HepG2 (cell line): ENCODE results near the gene ZBTB20. TPM values are rescaled to one million over a fixed set of nuclear protein-coding genes. Genes with fewer than 3 reads are reported as not detected.

Source experiments
- ATAC-seq: fragments of 200-7000 bp; cut with Tn5 transposase; 3 replicates; pipeline ENCODE4 v1.9.1; 2020; ENCODE audit warnings: mild to moderate bottlenecking, moderate library complexity
- BruUV-seq: library from RNA; stranded (reverse); fragments of 400-500 nt; replicated peaks from 2 replicates; lab custom pipeline; 2021; lab: Mats Ljungman, UMichigan
- CTCF ChIA-PET: fragments of 300-600 bp; formaldehyde crosslinking; extraction: SDS; loops from one replicate; lab custom pipeline; 2021; ENCODE audit warnings: low total read pairs, inconsistent platforms, low intra/inter-chr PET ratio; lab: Yijun Ruan, JAX
- POLR2A ChIA-PET: fragments of 350-600 bp; sonication (Branson Sonifier 250); formaldehyde crosslinking; loops from one replicate; lab custom pipeline; 2020; ENCODE audit warnings: antibody characterized with exemption, inconsistent platforms; lab: Yijun Ruan, JAX
- DNase-seq: peaks from one replicate; pipeline ENCODE4 v3.0.0-alpha.2; 2015; ENCODE audit warnings: low spot score
- FAIRE-seq: peaks from 3 replicates; lab custom pipeline; 2011; peaks lifted over from hg19 to GRCh38; lab: Jason Lieb, UNC
- H2AFZ ChIP-seq: one replicate; pipeline ENCODE4 v1.6.1; 2011; ENCODE audit warnings: low read length, inconsistent platforms
- H3K27ac ChIP-seq: fragments of 300-600 bp; 3 replicates; pipeline ENCODE4 v1.8.0; 2011; ENCODE audit warnings: mixed run types, mild to moderate bottlenecking, mixed read lengths, low read length, inconsistent platforms; ENCODE audit not compliant: insufficient read depth; ENCODE audit errors: extremely low read length
- H3K27me3 ChIP-seq, 2 experiments: fragments of 200-600 bp in 1 of 2; 2 replicates in 1 of 2; 3 replicates in 1 of 2; pipeline versions ENCODE4 v1.6.0 to v1.8.0; 2011; ENCODE audit warnings: low read length in 2 of 2, mild to moderate bottlenecking in 2 of 2, moderate library complexity in 2 of 2, inconsistent platforms in 1 of 2; ENCODE audit not compliant: insufficient read depth in 2 of 2, control insufficient read depth in 1 of 2
- H3K36me3 ChIP-seq, 2 experiments: fragments of 200-600 bp in 1 of 2; replicated peaks in 1 of 2; 2 replicates in 1 of 2; 3 replicates in 1 of 2; pipeline versions ENCODE4 v1.5.1 to v1.8.0; 2011; ENCODE audit warnings: low read length in 2 of 2, inconsistent platforms in 1 of 2; ENCODE audit not compliant: insufficient read depth in 2 of 2, control insufficient read depth in 1 of 2
- H3K4me1 ChIP-seq: 2 replicates; pipeline ENCODE4 v1.5.1; 2012; ENCODE audit warnings: low read length, inconsistent platforms; ENCODE audit not compliant: insufficient read depth
- H3K4me2 ChIP-seq: 2 replicates; pipeline ENCODE4 v1.6.0; 2011; ENCODE audit warnings: low read depth, low read length, inconsistent platforms
- H3K4me3 ChIP-seq, 3 experiments: fragments of 200-600 bp in 1 of 3; sonication (generic), shearing (Covaris generic) in 1 of 3; replicated peaks in 1 of 3; 2 replicates each; pipeline ENCODE4 v1.5.1; 2011 to 2016; ENCODE audit warnings: low read length in 3 of 3, inconsistent platforms in 2 of 3, low read depth in 2 of 3, mild to moderate bottlenecking in 2 of 3, control low read depth in 1 of 3, mixed read lengths in 1 of 3; ENCODE audit not compliant: insufficient read depth in 1 of 3
- H3K79me2 ChIP-seq: one replicate; pipeline ENCODE4 v1.6.1; 2011; ENCODE audit warnings: low read length, inconsistent platforms; ENCODE audit not compliant: insufficient read depth
- H3K9ac ChIP-seq: 2 replicates; pipeline ENCODE4 v1.6.0; 2011; ENCODE audit warnings: mild to moderate bottlenecking, low read depth, low read length, inconsistent platforms; ENCODE audit not compliant: insufficient read depth
- H3K9me3 ChIP-seq: 2 replicates; pipeline ENCODE4 v1.5.1; 2012; ENCODE audit warnings: mild to moderate bottlenecking, low read length
- H4K20me1 ChIP-seq: 2 replicates; pipeline ENCODE4 v1.6.0; 2011; ENCODE audit warnings: inconsistent platforms, mild to moderate bottlenecking, low read length, moderate library complexity; ENCODE audit not compliant: insufficient read depth
- BORCS8-MEF2B ChIP-seq: sonication (generic); formaldehyde crosslinking; IDR thresholded peaks from 2 replicates; pipeline ENCODE4 v1.8.0; 2022; ENCODE audit warnings: mild to moderate bottlenecking, missing genetic modification reagents
- ELF3 ChIP-seq: IDR thresholded peaks from 2 replicates; pipeline ENCODE4 v1.6.1; 2016; ENCODE audit warnings: missing genetic modification reagents, missing compliant biosample characterization
- LCORL ChIP-seq, 2 experiments: fragments of 450-650 bp in 1 of 2; sonication (generic) in 1 of 2; formaldehyde crosslinking in 1 of 2; IDR thresholded peaks; 2 replicates each; pipeline versions ENCODE4 v1.5.0 to v1.6.1; 2017 to 2020; ENCODE audit warnings: antibody characterized with exemption in 1 of 2, missing genetic modification reagents in 1 of 2
- MTA1 ChIP-seq: sonication (generic); formaldehyde crosslinking; IDR thresholded peaks from 2 replicates; pipeline ENCODE4 v1.4.0; 2020; ENCODE audit warnings: missing genetic modification reagents, mild to moderate bottlenecking, borderline replicate concordance
- PCBP2 ChIP-seq: fragments of 200-400 bp; formaldehyde crosslinking; optimal IDR thresholded peaks from 2 replicates; pipeline ENCODE3; 2018; ENCODE audit warnings: low read length, low read depth; ENCODE audit not compliant: poor library complexity, severe bottlenecking
- POLR2AphosphoS2 ChIP-seq: IDR thresholded peaks from 2 replicates; pipeline ENCODE4 v1.6.1; 2011; ENCODE audit warnings: low read depth, low read length, improper control_type of control experiment
- SMAD3 ChIP-seq: sonication (generic); formaldehyde crosslinking; IDR thresholded peaks from 2 replicates; pipeline ENCODE4 v1.4.0; 2020; ENCODE audit warnings: missing genetic modification reagents
- SRSF4 ChIP-seq: fragments of 200-400 bp; formaldehyde crosslinking; IDR thresholded peaks from one replicate; pipeline ENCODE4 v1.6.1; 2018; ENCODE audit warnings: mild to moderate bottlenecking, low read depth, low read length, moderate library complexity; ENCODE audit not compliant: poor library complexity, severe bottlenecking
- ZEB1 ChIP-seq: IDR thresholded peaks from 2 replicates; pipeline ENCODE4 v1.6.1; 2012; ENCODE audit warnings: mild to moderate bottlenecking, low read depth, inconsistent platforms; ENCODE audit not compliant: insufficient replicate concordance
- ZKSCAN5 ChIP-seq: sonication (generic); formaldehyde crosslinking; IDR thresholded peaks from 2 replicates; pipeline ENCODE4 v1.5.1; 2020; ENCODE audit warnings: mild to moderate bottlenecking, missing genetic modification reagents
- ZNF225 ChIP-seq: sonication (generic); formaldehyde crosslinking; IDR thresholded peaks from 2 replicates; pipeline ENCODE4 v1.4.0; 2020; ENCODE audit warnings: mild to moderate bottlenecking, missing genetic modification reagents
- ZNF33A ChIP-seq: sonication (generic); formaldehyde crosslinking; IDR thresholded peaks from 2 replicates; pipeline ENCODE4 v1.5.1; 2020; ENCODE audit warnings: missing genetic modification reagents, mild to moderate bottlenecking, moderate library complexity, borderline replicate concordance
- ZNF563 ChIP-seq: sonication (generic); formaldehyde crosslinking; IDR thresholded peaks from 2 replicates; pipeline ENCODE4 v1.8.0; 2022; ENCODE audit warnings: mild to moderate bottlenecking, moderate library complexity, missing genetic modification reagents
- ZNF619 ChIP-seq: sonication (generic); formaldehyde crosslinking; IDR thresholded peaks from 2 replicates; pipeline ENCODE4 v1.4.0; 2020; ENCODE audit warnings: mild to moderate bottlenecking, missing genetic modification reagents
- ZNF775 ChIP-seq: sonication (generic); formaldehyde crosslinking; IDR thresholded peaks from 2 replicates; pipeline ENCODE4 v1.4.0; 2020; ENCODE audit warnings: missing genetic modification reagents, mild to moderate bottlenecking, moderate library complexity, borderline replicate concordance
- ZNF883 ChIP-seq: sonication (generic); formaldehyde crosslinking; IDR thresholded peaks from 2 replicates; pipeline ENCODE4 v1.5.1; 2020; ENCODE audit warnings: mild to moderate bottlenecking, missing genetic modification reagents; ENCODE audit errors: not compliant biosample characterization
- WGBS: methylation state at CpG from one replicate; pipeline ENCODE4 v1.1.6; 2017; ENCODE audit warnings: low lambda C conversion rate; 5-methylcytosine and 5-hydroxymethylcytosine counted together
- in situ Hi-C: cut with HindIII; loops from 2 replicates; pipeline ENCODE4 v1.10.0; 2017; ENCODE audit warnings: low pct_unique_long_range_greater_than_20kb; ENCODE audit not compliant: extremely low pct_ligation_motif_present
- intact Hi-C: fragments of 100-400 bp; cut with micrococcal nuclease; formaldehyde crosslinking; loops from one replicate; pipeline ENCODE4 v1.10.0; 2022; ENCODE audit not compliant: unreplicated experiment
- polyA plus RNA-seq, 8 experiments: library from polyadenylated mRNA; depleted of rRNA in 3 of 8; stranded (reverse) in 7 of 8; unstranded in 1 of 8; fragments of >200 nt; fragmentation: Illumina TruSeq in 4 of 8; extraction: Trizol in 4 of 8; gene quantifications; 2 replicates each; pipeline versions ENCODE4 v1.2.1 to v1.2.3, GENCODE V29; 2011 to 2016; ENCODE audit warnings: low read depth in 4 of 8, missing spikeins in 1 of 8, mixed read lengths in 1 of 8; ENCODE audit not compliant: insufficient read depth in 1 of 8
- total RNA-seq, 5 experiments: library from RNA; depleted of rRNA; stranded (reverse); fragments of >200 nt; fragmentation: Illumina TruSeq; extraction: Trizol; gene quantifications; 2 replicates each; pipeline ENCODE4 v1.2.3, GENCODE V29; 2016; ENCODE audit warnings: low read depth in 1 of 5
- TF ChIP-seq, protein P1 (sequence below): sonication (generic); formaldehyde crosslinking; IDR thresholded peaks from 2 replicates; pipeline ENCODE4 v1.9.0; 2021; ENCODE audit warnings: missing genetic modification reagents, borderline replicate concordance
- TF ChIP-seq, protein P2 (sequence below): sonication (generic); formaldehyde crosslinking; IDR thresholded peaks from 2 replicates; pipeline ENCODE4 v1.4.0; 2020; ENCODE audit warnings: mild to moderate bottlenecking, missing genetic modification reagents

ZBTB20 gene
- total and polyA plus RNA-seq, 2 of the 13 experiments (the other 11 are each of a cell fraction or from before 2014, with no cell fraction given) = 1.9 to 8.8 TPM

DNA sequence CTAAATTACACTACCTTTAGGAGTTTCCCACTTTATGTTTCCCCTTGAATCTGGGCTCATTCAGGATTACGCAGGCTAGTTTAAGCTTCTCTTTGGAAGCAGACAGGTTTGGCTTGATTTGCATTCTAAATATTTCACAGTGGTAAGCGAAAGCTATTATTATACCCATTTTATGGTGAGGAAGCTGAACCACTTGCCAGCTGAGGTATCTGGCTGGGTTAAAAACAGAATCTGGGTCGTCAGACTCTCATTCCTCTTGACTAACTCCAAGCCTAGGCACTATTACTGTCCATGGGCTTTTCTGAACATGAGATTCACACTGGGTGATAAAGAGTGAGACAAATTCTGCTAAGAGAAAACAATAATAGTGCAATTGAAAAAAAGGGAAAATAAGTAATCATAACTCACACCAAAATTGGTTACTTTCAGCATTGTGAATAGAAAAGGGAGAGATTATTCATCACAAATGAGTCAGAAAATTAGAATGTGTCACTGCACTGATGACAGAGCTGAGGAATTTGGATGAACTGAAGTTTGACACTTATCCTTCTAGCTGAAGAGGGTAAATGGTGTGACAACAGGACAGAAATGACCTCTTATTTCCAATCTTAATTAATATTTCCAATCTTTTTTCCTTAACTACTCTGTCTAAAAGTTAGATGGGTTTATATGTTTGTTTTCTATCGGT is 642.0 kb downstream of the ZBTB20 start:
- Histone ChIP-seq H3K9me3 (no peaks in the 10 kb centered on the region), H3K4me1 (peaks cover 21% of the 10 kb centered on the region), H3K36me3 (no peaks in the 10 kb centered on the region), H2AFZ (no peak overlapping the region), H4K20me1 (no peaks in the 10 kb centered on the region), H3K27me3 (no peaks in the 10 kb centered on the region), H3K27ac (no peak overlapping the region), H3K9ac (no peak overlapping the region), H3K4me2 (no peak overlapping the region), H3K79me2 (no peaks in the 10 kb centered on the region), H3K4me3 (no peak overlapping the region)
- no TSS peak for BruUV-seq
- intact Hi-C loops (no loop called here), in situ Hi-C loops (no loop called here)
- no peak for ATAC-seq
- FAIRE-seq = no peak
- POLR2A ChIA-PET = no interaction called here
- TF ChIP-seq, protein P1, sequence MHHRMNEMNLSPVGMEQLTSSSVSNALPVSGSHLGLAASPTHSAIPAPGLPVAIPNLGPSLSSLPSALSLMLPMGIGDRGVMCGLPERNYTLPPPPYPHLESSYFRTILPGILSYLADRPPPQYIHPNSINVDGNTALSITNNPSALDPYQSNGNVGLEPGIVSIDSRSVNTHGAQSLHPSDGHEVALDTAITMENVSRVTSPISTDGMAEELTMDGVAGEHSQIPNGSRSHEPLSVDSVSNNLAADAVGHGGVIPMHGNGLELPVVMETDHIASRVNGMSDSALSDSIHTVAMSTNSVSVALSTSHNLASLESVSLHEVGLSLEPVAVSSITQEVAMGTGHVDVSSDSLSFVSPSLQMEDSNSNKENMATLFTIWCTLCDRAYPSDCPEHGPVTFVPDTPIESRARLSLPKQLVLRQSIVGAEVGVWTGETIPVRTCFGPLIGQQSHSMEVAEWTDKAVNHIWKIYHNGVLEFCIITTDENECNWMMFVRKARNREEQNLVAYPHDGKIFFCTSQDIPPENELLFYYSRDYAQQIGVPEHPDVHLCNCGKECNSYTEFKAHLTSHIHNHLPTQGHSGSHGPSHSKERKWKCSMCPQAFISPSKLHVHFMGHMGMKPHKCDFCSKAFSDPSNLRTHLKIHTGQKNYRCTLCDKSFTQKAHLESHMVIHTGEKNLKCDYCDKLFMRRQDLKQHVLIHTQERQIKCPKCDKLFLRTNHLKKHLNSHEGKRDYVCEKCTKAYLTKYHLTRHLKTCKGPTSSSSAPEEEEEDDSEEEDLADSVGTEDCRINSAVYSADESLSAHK (CRISPR knock-in tag) = no peak
- TF ChIP-seq POLR2AphosphoS2 (no peak), ELF3 (CRISPR knock-in tag) (no peak), PCBP2 (no peak), SMAD3 (CRISPR knock-in tag) (no peak), LCORL (IDR thresholded peaks at IDR 0.05) (no peak), LCORL (CRISPR knock-in tag; IDR thresholded peaks at IDR 0.05) (no peak), SRSF4 (no peak), ZNF33A (CRISPR knock-in tag) (no peak), MTA1 (CRISPR knock-in tag) (no peak), ZNF883 (CRISPR knock-in tag) (no peak), ZNF225 (CRISPR knock-in tag) (no peak), BORCS8-MEF2B (CRISPR knock-in tag) (no peak), ZKSCAN5 (CRISPR knock-in tag) (no peak), ZEB1 (no peak), ZNF563 (CRISPR knock-in tag) (no peak), ZNF619 (CRISPR knock-in tag) (no peak), ZNF775 (CRISPR knock-in tag) (no peak)
- TF ChIP-seq, protein P2, sequence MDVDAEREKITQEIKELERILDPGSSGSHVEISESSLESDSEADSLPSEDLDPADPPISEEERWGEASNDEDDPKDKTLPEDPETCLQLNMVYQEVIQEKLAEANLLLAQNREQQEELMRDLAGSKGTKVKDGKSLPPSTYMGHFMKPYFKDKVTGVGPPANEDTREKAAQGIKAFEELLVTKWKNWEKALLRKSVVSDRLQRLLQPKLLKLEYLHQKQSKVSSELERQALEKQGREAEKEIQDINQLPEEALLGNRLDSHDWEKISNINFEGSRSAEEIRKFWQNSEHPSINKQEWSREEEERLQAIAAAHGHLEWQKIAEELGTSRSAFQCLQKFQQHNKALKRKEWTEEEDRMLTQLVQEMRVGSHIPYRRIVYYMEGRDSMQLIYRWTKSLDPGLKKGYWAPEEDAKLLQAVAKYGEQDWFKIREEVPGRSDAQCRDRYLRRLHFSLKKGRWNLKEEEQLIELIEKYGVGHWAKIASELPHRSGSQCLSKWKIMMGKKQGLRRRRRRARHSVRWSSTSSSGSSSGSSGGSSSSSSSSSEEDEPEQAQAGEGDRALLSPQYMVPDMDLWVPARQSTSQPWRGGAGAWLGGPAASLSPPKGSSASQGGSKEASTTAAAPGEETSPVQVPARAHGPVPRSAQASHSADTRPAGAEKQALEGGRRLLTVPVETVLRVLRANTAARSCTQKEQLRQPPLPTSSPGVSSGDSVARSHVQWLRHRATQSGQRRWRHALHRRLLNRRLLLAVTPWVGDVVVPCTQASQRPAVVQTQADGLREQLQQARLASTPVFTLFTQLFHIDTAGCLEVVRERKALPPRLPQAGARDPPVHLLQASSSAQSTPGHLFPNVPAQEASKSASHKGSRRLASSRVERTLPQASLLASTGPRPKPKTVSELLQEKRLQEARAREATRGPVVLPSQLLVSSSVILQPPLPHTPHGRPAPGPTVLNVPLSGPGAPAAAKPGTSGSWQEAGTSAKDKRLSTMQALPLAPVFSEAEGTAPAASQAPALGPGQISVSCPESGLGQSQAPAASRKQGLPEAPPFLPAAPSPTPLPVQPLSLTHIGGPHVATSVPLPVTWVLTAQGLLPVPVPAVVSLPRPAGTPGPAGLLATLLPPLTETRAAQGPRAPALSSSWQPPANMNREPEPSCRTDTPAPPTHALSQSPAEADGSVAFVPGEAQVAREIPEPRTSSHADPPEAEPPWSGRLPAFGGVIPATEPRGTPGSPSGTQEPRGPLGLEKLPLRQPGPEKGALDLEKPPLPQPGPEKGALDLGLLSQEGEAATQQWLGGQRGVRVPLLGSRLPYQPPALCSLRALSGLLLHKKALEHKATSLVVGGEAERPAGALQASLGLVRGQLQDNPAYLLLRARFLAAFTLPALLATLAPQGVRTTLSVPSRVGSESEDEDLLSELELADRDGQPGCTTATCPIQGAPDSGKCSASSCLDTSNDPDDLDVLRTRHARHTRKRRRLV = no peak
- DNase-seq = no peak
- CTCF ChIA-PET = no interaction called here
- WGBS = 83% methylated on average over 4 of the region's 4 CpGs
